CD4-positive, CD25-positive, alpha-beta regulatory T cell (primary cell): Measurements from ENCODE around the gene GPR78. TPM values are rescaled to one million over a fixed set of nuclear protein-coding genes. Genes with fewer than 3 reads are reported as not detected.

ENCODE experiments used
- ATAC-seq, 2 donors: fragments of 150-1000 bp; cut with Tn5 transposase; one replicate each; pipeline ENCODE4 v1.10.0; 2021; ENCODE audit warnings: low read depth in 2 of 2, moderate number of reproducible peaks in 2 of 2, moderate library complexity in 1 of 2
- DNase-seq, 3 donors: peaks; one replicate each; pipeline versions ENCODE4 v3.0.0 to v3.0.0-alpha.2; 2012 to 2022; ENCODE audit warnings: mixed read lengths in 1 of 3
- H3K27ac ChIP-seq: one replicate; pipeline ENCODE4 v1.7.0; 2013; ENCODE audit warnings: mild to moderate bottlenecking, low read length; ENCODE audit not compliant: insufficient read depth, poor library complexity, severe bottlenecking
- H3K27me3 ChIP-seq: one replicate; pipeline ENCODE4 v1.7.0; 2013; ENCODE audit warnings: low read length; ENCODE audit not compliant: control insufficient read depth, insufficient read depth
- H3K36me3 ChIP-seq: one replicate; pipeline ENCODE4 v1.7.0; 2013; ENCODE audit warnings: mild to moderate bottlenecking, low read length, moderate library complexity; ENCODE audit not compliant: control insufficient read depth, insufficient read depth
- H3K4me1 ChIP-seq: 2 replicates; pipeline ENCODE4 v1.7.0; 2013; ENCODE audit warnings: mild to moderate bottlenecking, low read length; ENCODE audit not compliant: insufficient read depth, control insufficient read depth, poor library complexity, severe bottlenecking
- H3K4me3 ChIP-seq: one replicate; pipeline ENCODE4 v1.7.0; 2013; ENCODE audit warnings: low read depth, mild to moderate bottlenecking, low read length, moderate library complexity
- H3K9me3 ChIP-seq, 2 experiments: 1 replicate in 1 of 2; 2 replicates in 1 of 2; pipeline ENCODE4 v1.7.0; 2013; ENCODE audit warnings: low read length in 2 of 2, mild to moderate bottlenecking in 1 of 2, moderate library complexity in 1 of 2; ENCODE audit not compliant: control insufficient read depth in 2 of 2
- H3K27ac Mint-ChIP-seq, 3 donors: one replicate each; pipeline ENCODE4 v1.8.0; 2020 to 2022; ENCODE audit warnings: mild to moderate bottlenecking in 3 of 3, mixed read lengths in 3 of 3, moderate library complexity in 2 of 3
- H3K27me3 Mint-ChIP-seq: one replicate; pipeline ENCODE4 v1.8.0; 2022; ENCODE audit warnings: mild to moderate bottlenecking, mixed read lengths
- H3K36me3 Mint-ChIP-seq: one replicate; pipeline ENCODE4 v1.8.0; 2020; ENCODE audit warnings: mixed read lengths
- H3K4me1 Mint-ChIP-seq, 4 donors: one replicate each; pipeline ENCODE4 v1.8.0; 2020 to 2022; ENCODE audit warnings: mixed read lengths in 4 of 4, mild to moderate bottlenecking in 1 of 4
- H3K4me3 Mint-ChIP-seq, 4 donors: one replicate each; pipeline ENCODE4 v1.8.0; 2020 to 2022; ENCODE audit warnings: mild to moderate bottlenecking in 4 of 4, mixed read lengths in 4 of 4, moderate library complexity in 3 of 4
- H3K9me3 Mint-ChIP-seq, 7 donors: one replicate each; pipeline ENCODE4 v1.8.0; 2020 to 2022; ENCODE audit warnings: mixed read lengths in 7 of 7, mild to moderate bottlenecking in 3 of 7, moderate library complexity in 2 of 7
- polyA plus RNA-seq, 4 donors: library from polyadenylated mRNA; unstranded; fragments of 300-500 nt; fragmentation: Illumina TruSeq; gene quantifications; one replicate each; pipeline ENCODE4 v1.2.3, GENCODE V29; 2021
- total RNA-seq: library from RNA; stranded (reverse); gene quantifications from one replicate; pipeline ENCODE4 v1.2.3, GENCODE V29; 2022

Gene GPR78
- total and polyA plus RNA-seq, 5 donors from 2014 or later = not detected

GRCh38 chr4:8559524-8560264 is 20.5 kb upstream of the GPR78 start:
- Histone ChIP-seq H3K36me3 (no peaks in the 10 kb centered on the region), H3K9me3 (no peaks in the 10 kb centered on the region), H3K27ac (no peak overlapping the region), H3K27me3 (no peaks in the 10 kb centered on the region), H3K4me3 (no peak overlapping the region), H3K4me1 (no peaks in the 10 kb centered on the region)
- Mint-ChIP-seq H3K36me3 (no peaks in the 10 kb centered on the region), H3K4me3 (no peak overlapping the region), H3K27ac (no peak overlapping the region), H3K4me1 (no peaks in the 10 kb centered on the region), H3K9me3 (no peaks in the 10 kb centered on the region), H3K27me3 (peaks cover 8% of the 10 kb centered on the region)
- no peak for ATAC-seq
- DNase-seq = no peak

DNA sequence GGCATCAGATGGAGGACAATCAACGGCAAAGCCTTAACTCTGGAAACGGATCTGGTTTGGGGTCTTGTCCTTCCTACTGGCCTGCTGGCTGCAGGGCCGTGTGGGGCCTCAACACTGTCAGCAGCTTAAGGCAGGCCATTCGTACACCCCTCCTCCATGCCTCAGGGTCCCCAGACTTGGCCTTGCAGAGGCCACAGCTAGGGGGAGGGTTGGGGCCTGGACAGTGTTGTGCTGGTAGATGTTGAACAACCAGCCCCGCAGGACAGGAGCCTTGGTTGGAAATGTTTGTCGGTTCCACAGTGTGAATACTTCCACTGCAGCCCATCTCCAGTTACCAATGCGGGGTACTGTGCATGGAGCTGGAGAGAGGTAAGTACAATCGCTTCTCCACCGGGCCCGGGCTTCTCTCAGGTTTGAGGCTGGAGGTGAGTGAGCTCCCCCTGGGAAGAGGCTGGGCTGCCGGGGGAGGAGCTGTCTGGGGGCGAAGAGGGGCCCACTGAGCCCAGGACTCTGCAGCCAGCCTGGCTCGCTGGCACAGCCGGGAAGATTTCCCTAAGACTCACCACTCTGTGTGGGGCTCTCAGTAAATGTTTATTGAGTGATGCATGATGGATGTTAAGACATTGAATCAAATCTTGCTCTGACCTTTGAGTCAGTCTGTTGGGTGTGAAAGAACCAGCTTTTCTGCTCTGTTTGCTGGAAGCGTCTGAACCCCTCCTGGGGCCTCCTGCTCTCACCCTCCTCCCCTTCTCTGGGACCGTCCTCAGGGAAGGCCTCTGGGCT is 19.7 kb upstream of the GPR78 start:
- no peak overlapping the region for H3K4me3 Mint-ChIP-seq
- Histone ChIP-seq H3K9me3 (no peaks in the 10 kb centered on the region), H3K36me3 (no peaks in the 10 kb centered on the region), H3K27me3 (no peaks in the 10 kb centered on the region), H3K27ac (no peak overlapping the region), H3K4me3 (no peak overlapping the region), H3K4me1 (no peaks in the 10 kb centered on the region)
- H3K27me3 Mint-ChIP-seq = peaks cover 8% of the 10 kb centered on the region
- no peaks in the 10 kb centered on the region for H3K9me3 Mint-ChIP-seq
- H3K4me1 Mint-ChIP-seq = no peaks in the 10 kb centered on the region
- ATAC-seq = no peak
- no peaks in the 10 kb centered on the region for H3K36me3 Mint-ChIP-seq
- no peak overlapping the region for H3K27ac Mint-ChIP-seq
- no peak for DNase-seq

DNA sequence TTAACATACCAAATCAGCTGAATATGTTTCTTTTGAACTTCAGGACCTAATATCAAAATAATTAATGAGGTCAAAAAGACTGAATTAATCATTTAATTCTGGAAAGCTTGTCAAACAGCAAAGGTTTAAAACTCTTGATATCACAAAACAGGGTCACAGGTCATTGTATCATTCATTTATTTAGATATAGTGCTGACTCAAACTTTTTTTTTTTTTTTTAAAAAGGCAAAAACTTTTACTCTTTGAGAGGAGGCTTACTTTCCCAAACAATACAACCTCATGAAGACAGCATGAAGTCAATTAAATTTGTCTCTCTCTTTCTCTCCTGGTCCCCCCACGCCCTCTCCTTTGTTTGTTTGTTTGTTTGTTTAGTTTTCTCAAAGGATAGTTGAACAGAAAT is 15.6 kb upstream of the GPR78 start:
- Histone ChIP-seq H3K4me3 (no peak overlapping the region), H3K36me3 (no peaks in the 10 kb centered on the region), H3K4me1 (no peaks in the 10 kb centered on the region), H3K27me3 (no peaks in the 10 kb centered on the region), H3K27ac (no peak overlapping the region), H3K9me3 (no peaks in the 10 kb centered on the region)
- ATAC-seq = no peak
- no peak overlapping the region for H3K4me3 Mint-ChIP-seq
- H3K36me3 Mint-ChIP-seq = no peaks in the 10 kb centered on the region
- DNase-seq = no peak
- no peak overlapping the region for H3K27ac Mint-ChIP-seq
- no peaks in the 10 kb centered on the region for H3K9me3 Mint-ChIP-seq
- peaks cover 8% of the 10 kb centered on the region for H3K27me3 Mint-ChIP-seq
- no peaks in the 10 kb centered on the region for H3K4me1 Mint-ChIP-seq

DNA sequence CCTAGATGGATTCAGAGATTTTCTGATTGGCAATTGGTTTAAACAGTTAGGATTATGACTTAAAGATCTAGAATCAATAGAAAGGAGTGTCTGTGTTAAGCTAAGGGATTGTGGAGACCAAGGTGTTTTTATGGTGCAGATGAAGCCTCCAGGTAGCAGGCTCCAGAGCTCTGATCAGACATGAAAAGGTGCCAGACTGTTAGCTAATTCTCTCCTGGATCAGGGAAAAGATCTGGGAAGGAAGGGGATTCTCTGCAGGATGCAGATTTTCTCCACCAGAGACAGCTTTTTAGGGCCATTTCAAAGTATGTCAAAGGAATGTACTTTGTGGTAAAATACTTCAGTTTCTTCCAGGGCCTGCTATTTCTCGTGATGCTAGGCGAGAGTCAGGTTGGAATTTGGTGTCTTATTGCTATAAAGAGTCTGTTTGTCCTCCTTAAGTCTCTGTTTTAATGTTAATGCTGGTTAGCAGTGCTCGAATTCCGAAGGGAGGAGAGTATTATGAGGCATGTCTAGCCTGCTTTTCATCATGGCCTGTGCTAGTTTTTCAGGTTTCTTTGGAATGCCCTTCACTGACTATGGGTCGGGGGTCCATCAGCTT is 12.0 kb upstream of the GPR78 start:
- H3K27me3 Mint-ChIP-seq = peaks cover 1% of the 10 kb centered on the region
- Histone ChIP-seq H3K27me3 (no peaks in the 10 kb centered on the region), H3K9me3 (no peaks in the 10 kb centered on the region), H3K4me1 (no peaks in the 10 kb centered on the region), H3K4me3 (no peak overlapping the region), H3K27ac (no peak overlapping the region), H3K36me3 (no peaks in the 10 kb centered on the region)
- ATAC-seq (no peak), DNase-seq (no peak)
- no peaks in the 10 kb centered on the region for H3K4me1 Mint-ChIP-seq
- H3K9me3 Mint-ChIP-seq = no peaks in the 10 kb centered on the region
- no peak overlapping the region for H3K27ac Mint-ChIP-seq
- H3K36me3 Mint-ChIP-seq = no peaks in the 10 kb centered on the region
- no peak overlapping the region for H3K4me3 Mint-ChIP-seq

- Histone ChIP-seq H3K36me3 (no peaks in the 10 kb centered on the region), H3K4me1 (no peaks in the 10 kb centered on the region), H3K9me3 (no peaks in the 10 kb centered on the region), H3K27me3 (no peaks in the 10 kb centered on the region), H3K27ac (no peak overlapping the region), H3K4me3 (no peak overlapping the region)
- Mint-ChIP-seq H3K9me3 (no peaks in the 10 kb centered on the region), H3K27ac (no peak overlapping the region), H3K36me3 (no peaks in the 10 kb centered on the region), H3K4me3 (no peak overlapping the region), H3K27me3 (peaks cover 4% of the 10 kb centered on the region), H3K4me1 (no peaks in the 10 kb centered on the region)
- ATAC-seq (no peak), DNase-seq (no peak)
Observed at GRCh38 chr4:8570201-8570600, 10.0 kb upstream of the GPR78 start.

DNA sequence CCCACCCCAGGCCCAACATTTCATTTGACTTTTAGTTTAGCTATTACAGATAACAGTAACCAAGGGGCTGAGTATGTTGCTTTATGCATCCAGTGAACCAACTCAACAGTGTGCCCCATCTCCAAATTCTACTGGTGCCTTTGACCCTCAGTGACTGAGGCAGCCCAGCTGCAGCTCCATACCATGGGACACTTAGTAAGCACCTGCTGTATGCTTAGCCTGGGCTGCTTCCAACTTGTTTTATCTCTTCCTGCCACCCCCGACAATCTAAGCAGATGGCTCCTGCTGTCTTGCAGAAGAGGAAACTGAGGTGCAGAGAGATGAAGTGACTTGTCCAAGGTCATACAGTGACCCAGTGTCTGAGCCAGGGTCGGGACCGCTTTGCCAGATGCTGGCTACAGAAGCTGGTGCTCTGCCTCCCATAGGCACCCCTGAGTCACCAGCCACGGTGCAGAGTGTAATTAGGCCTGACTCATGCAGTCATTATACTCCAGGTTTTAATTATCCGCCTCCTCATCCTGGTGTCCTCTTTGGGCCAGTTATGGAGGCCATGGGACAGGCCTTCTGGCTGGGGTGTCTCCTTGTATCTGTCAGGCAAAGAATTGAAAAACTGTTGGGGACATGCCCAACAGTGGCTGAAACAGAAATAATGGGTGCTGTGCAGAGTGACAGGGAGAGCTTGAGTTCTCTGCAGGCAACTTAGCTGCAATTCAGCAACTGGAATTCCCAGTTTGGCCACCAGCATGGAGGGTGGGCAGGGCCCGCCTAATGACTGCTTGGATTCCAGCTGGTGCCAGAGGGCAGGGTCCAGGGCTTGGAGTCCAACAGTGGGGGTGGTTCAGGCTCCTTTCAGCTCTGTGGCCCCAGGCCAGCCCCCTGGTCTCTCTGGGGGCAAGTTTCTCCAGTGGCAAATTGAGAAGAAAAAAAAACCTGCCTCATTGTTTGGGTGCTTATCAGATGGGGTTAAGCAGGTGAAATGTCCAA is 8.2 kb upstream of the GPR78 start:
- H3K9me3 ChIP-seq = no peaks in the 10 kb centered on the region
- H3K4me3 Mint-ChIP-seq = no peak overlapping the region
- H3K27ac Mint-ChIP-seq = no peak overlapping the region
- no peaks in the 10 kb centered on the region for H3K4me1 ChIP-seq
- H3K9me3 Mint-ChIP-seq = peaks cover 0 to 2% (median 0%) of the 10 kb centered on the region in 7 donors
- no peak overlapping the region for H3K27ac ChIP-seq
- no peak for DNase-seq
- no peak overlapping the region for H3K4me3 ChIP-seq
- ATAC-seq = no peak
- no peaks in the 10 kb centered on the region for H3K27me3 ChIP-seq
- H3K36me3 ChIP-seq = no peaks in the 10 kb centered on the region
- no peaks in the 10 kb centered on the region for H3K4me1 Mint-ChIP-seq
- H3K36me3 Mint-ChIP-seq = no peaks in the 10 kb centered on the region
- H3K27me3 Mint-ChIP-seq = peaks cover 7% of the 10 kb centered on the region

GRCh38 chr4:8573266-8573665 is 6.9 kb upstream of the GPR78 start:
- Mint-ChIP-seq H3K4me3 (no peak overlapping the region), H3K4me1 (no peaks in the 10 kb centered on the region), H3K27me3 (peaks cover 11% of the 10 kb centered on the region), H3K36me3 (no peaks in the 10 kb centered on the region), H3K9me3 (peaks cover 0 to 2% (median 0%) of the 10 kb centered on the region in 7 donors), H3K27ac (no peak overlapping the region)
- no peak overlapping the region for H3K27ac ChIP-seq
- H3K9me3 ChIP-seq = no peaks in the 10 kb centered on the region
- no peaks in the 10 kb centered on the region for H3K36me3 ChIP-seq
- no peaks in the 10 kb centered on the region for H3K27me3 ChIP-seq
- H3K4me1 ChIP-seq = no peaks in the 10 kb centered on the region
- no peak overlapping the region for H3K4me3 ChIP-seq
- DNase-seq (no peak), ATAC-seq (no peak)
